Adrenal gland (tissue), 5 donors: ENCODE data around the gene MKRN2.

Source experiments
- CTCF ChIP-seq, 6 experiments: fragments of 450-650 bp in 4 of 6; fragments of 200-600 bp in 2 of 6; sonication (generic) in 1 of 6; IDR thresholded peaks; 1 replicate in 5 of 6; 2 replicates in 1 of 6; pipeline versions ENCODE4 v1.5.1 to v1.8.0; 2016 to 2021; ENCODE audit warnings: antibody characterized with exemption in 6 of 6, mild to moderate bottlenecking in 2 of 6, moderate library complexity in 1 of 6
- POLR2A ChIP-seq, 2 donors: fragments of 450-650 bp; IDR thresholded peaks; one replicate each; pipeline ENCODE4 v1.6.1; 2017; ENCODE audit warnings: antibody characterized with exemption in 2 of 2, mild to moderate bottlenecking in 2 of 2, moderate library complexity in 1 of 2
- donor health status: DM: no; HTN: no; CAD: no.

DNA sequence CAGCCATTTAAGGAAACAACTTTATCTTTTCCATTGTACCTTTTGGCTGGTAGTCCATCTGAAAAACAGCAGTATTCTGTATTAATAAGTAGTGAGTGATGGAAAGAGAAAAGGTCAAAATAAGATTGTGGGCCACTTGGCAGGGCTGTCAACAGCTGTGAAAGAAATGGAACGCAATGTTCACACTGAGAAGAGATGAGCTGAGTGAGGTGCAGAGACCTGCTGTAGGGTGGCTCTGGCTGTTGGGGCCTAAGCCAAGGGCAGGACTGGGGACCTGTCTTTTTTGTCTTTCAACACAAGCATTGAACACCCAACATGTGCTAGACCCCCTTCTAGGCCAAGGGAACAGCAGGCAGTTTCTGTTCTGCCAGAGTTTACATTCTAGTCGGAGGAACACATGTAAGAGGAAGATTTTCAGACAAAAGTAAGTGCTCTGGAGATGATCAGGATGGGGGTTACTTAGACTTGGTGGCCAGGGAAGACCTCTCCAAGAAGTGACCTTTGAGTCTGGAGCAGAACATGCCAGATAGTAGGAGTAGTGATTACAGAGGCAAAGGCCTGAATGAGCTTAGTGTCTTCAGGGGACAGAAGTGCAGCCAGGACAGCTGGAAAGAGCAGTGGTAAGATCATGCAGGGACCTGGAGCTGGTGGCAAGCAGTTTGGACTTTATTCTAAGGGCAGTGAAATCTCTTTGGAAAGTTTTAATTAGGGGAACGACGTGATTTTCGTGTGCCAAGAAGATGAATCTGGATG is 43.0 kb upstream of the MKRN2 start:
- TF ChIP-seq CTCF (IDR thresholded peaks at IDR 0.05): no peak
- no peak for TF ChIP-seq POLR2A (IDR thresholded peaks at IDR 0.05)
